Prostate gland (tissue), 2 donors: ENCODE data around the gene VWA8. TPM values are rescaled to one million over a fixed set of nuclear protein-coding genes. Genes with fewer than 3 reads are reported as not detected.

ENCODE experiments used
- DNase-seq: peaks from one replicate; pipeline ENCODE4 v3.0.0-alpha.2; 2019; ENCODE audit warnings: low spot score
- H3K27ac ChIP-seq, 2 donors: fragments of 200-600 bp; sonication (generic); 2 replicates each; pipeline ENCODE4 v1.5.1; 2017 to 2019
- H3K27me3 ChIP-seq: fragments of 200-600 bp; sonication (generic); replicated peaks from 2 replicates; pipeline ENCODE4 v1.5.1; 2019; ENCODE audit not compliant: insufficient read depth
- H3K36me3 ChIP-seq, 2 donors: fragments of 200-600 bp; sonication (generic); 1 replicate in 1 of 2; 2 replicates in 1 of 2; pipeline versions ENCODE4 v1.5.1 to v1.8.1; 2017 to 2019
- H3K4me1 ChIP-seq: fragments of 200-600 bp; sonication (generic); replicated peaks from 2 replicates; pipeline ENCODE4 v1.5.1; 2019
- H3K4me3 ChIP-seq, 2 donors: fragments of 200-600 bp; sonication (generic); 2 replicates each; pipeline ENCODE4 v1.5.1; 2017 to 2019
- H3K9me3 ChIP-seq: fragments of 200-600 bp; sonication (generic); 2 replicates; pipeline ENCODE4 v1.5.1; 2017
- CTCF ChIP-seq, 4 experiments: fragments of 200-600 bp in 2 of 4; fragments of 450-650 bp in 2 of 4; sonication (generic) in 2 of 4; IDR thresholded peaks; 1 replicate in 3 of 4; 2 replicates in 1 of 4; pipeline ENCODE4 v1.5.1; 2016 to 2019; ENCODE audit warnings: antibody characterized with exemption in 4 of 4, mild to moderate bottlenecking in 2 of 4, moderate library complexity in 2 of 4
- POLR2A ChIP-seq: fragments of 450-650 bp; IDR thresholded peaks from one replicate; pipeline ENCODE4 v1.6.1; 2016; ENCODE audit warnings: antibody characterized with exemption, mild to moderate bottlenecking
- POLR2AphosphoS5 ChIP-seq: sonication (generic); formaldehyde crosslinking; IDR thresholded peaks from one replicate; pipeline ENCODE4 v1.6.1; 2017; ENCODE audit warnings: antibody characterized with exemption
- WGBS: methylation state at CpG from one replicate; pipeline ENCODE4 v1.1.5; 2018; 5-methylcytosine and 5-hydroxymethylcytosine counted together
- intact Hi-C: fragments of 100-400 bp; cut with DNase I; formaldehyde crosslinking; loops from one replicate; pipeline ENCODE4 v1.14.2; 2022
- total RNA-seq, 2 donors: library from RNA; depleted of rRNA; stranded (reverse); fragments of >200 nt; gene quantifications; one replicate each; pipeline ENCODE4 v1.1.0, GENCODE V29; 2016

The VWA8 gene
- total RNA-seq, 2 donors from 2014 or later = 18.1 to 21.8 TPM

- Histone ChIP-seq H3K9me3 (no peaks in the 10 kb centered on the region), H3K27ac (no peak overlapping the region), H3K27me3 (no peaks in the 10 kb centered on the region), H3K36me3 (no peaks in the 10 kb centered on the region), H3K4me3 (no peak overlapping the region), H3K4me1 (no peaks in the 10 kb centered on the region)
- intact Hi-C loops = no loop called here
- TF ChIP-seq POLR2AphosphoS5 (no peak), CTCF (IDR thresholded peaks at IDR 0.05) (no peak), POLR2A (no peak)
- DNase-seq = no peak
- 63% methylated on average over 1 of the region's 1 CpG for WGBS
Observed at GRCh38 chr13:41595298-41595697, 365.6 kb downstream of the VWA8 start.

- 88% methylated on average over 3 of the region's 3 CpGs for WGBS
- Histone ChIP-seq H3K4me3 (no peak overlapping the region), H3K27ac (no peak overlapping the region), H3K4me1 (no peaks in the 10 kb centered on the region), H3K27me3 (no peaks in the 10 kb centered on the region), H3K9me3 (no peaks in the 10 kb centered on the region), H3K36me3 (no peaks in the 10 kb centered on the region)
- TF ChIP-seq POLR2AphosphoS5 (no peak), POLR2A (no peak), CTCF (IDR thresholded peaks at IDR 0.05) (no peak)
- intact Hi-C loops = no loop called here
- no peak for DNase-seq
Observed at GRCh38 chr13:41590643-41591042, 370.3 kb downstream of the VWA8 start.

- no peaks in the 10 kb centered on the region for H3K9me3 ChIP-seq
- no peaks in the 10 kb centered on the region for H3K27me3 ChIP-seq
- no peak for DNase-seq
- intact Hi-C loops = no loop called here
- no peaks in the 10 kb centered on the region for H3K36me3 ChIP-seq
- no peak overlapping the region for H3K4me3 ChIP-seq
- TF ChIP-seq CTCF (IDR thresholded peaks at IDR 0.05) = no peak
- TF ChIP-seq POLR2A = no peak
- no peak for TF ChIP-seq POLR2AphosphoS5
- no peaks in the 10 kb centered on the region for H3K4me1 ChIP-seq
- no peak overlapping the region for H3K27ac ChIP-seq
Observed at GRCh38 chr13:41590122-41590521, 370.8 kb downstream of the VWA8 start.

GRCh38 chr13:41589434-41589833 is 371.5 kb downstream of the VWA8 start:
- no peaks in the 10 kb centered on the region for H3K4me1 ChIP-seq
- H3K27ac ChIP-seq = no peak overlapping the region
- no peaks in the 10 kb centered on the region for H3K27me3 ChIP-seq
- WGBS = 86% methylated on average over 3 of the region's 3 CpGs
- no peak for TF ChIP-seq POLR2A
- no peak for TF ChIP-seq CTCF (IDR thresholded peaks at IDR 0.05)
- no peak for TF ChIP-seq POLR2AphosphoS5
- no peak overlapping the region for H3K4me3 ChIP-seq
- no peak for DNase-seq
- no peaks in the 10 kb centered on the region for H3K9me3 ChIP-seq
- H3K36me3 ChIP-seq = no peaks in the 10 kb centered on the region
- intact Hi-C loops = no loop called here

GRCh38 chr13:41588899-41589298 is 372.0 kb downstream of the VWA8 start:
- Histone ChIP-seq H3K4me3 (no peak overlapping the region), H3K9me3 (no peaks in the 10 kb centered on the region), H3K27me3 (no peaks in the 10 kb centered on the region), H3K36me3 (no peaks in the 10 kb centered on the region), H3K4me1 (no peaks in the 10 kb centered on the region), H3K27ac (no peak overlapping the region)
- 90% methylated on average over 2 of the region's 2 CpGs for WGBS
- intact Hi-C loops = no loop called here
- TF ChIP-seq CTCF (IDR thresholded peaks at IDR 0.05) (no peak), POLR2A (no peak), POLR2AphosphoS5 (no peak)
- no peak for DNase-seq
